ENCODE results near the gene NUP62.
A peak's percentile ranks its signal among the peaks of the same experiment; 100 is the strongest.
"Not testable (repeated sequence)": the region's sequence is repeated elsewhere in the genome, so short reads cannot be mapped to it uniquely, and the experiment has no call there.

The NUP62 gene, protein sequence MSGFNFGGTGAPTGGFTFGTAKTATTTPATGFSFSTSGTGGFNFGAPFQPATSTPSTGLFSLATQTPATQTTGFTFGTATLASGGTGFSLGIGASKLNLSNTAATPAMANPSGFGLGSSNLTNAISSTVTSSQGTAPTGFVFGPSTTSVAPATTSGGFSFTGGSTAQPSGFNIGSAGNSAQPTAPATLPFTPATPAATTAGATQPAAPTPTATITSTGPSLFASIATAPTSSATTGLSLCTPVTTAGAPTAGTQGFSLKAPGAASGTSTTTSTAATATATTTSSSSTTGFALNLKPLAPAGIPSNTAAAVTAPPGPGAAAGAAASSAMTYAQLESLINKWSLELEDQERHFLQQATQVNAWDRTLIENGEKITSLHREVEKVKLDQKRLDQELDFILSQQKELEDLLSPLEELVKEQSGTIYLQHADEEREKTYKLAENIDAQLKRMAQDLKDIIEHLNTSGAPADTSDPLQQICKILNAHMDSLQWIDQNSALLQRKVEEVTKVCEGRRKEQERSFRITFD

GRCh38 chr19:49929121-49929610 is at the start of gene NUP62, which contains the start of gene ATF5:
NUP62 (minus strand) TSS chr19:49929504; CDS start chr19:49909807, 19,697 bp downstream.
ATF5 (plus strand) TSS chr19:49929205; CDS start chr19:49930851, 1,646 bp downstream.
- peak; percentile 93 to 95 for DNase-seq
- TF ChIP-seq POLR2A (IDR thresholded peaks at IDR 0.05; ENCODE audit: low read length) (peak; percentile 86), GATA1 (IDR thresholded peaks at IDR 0.05; ENCODE audit: low read depth, low read length) (no peak)

- no peak for DNase-seq
Measured at GRCh38 chr19:49978324-49978723, 49.0 kb upstream of the NUP62 start.

GRCh38 chr19:49977881-49978280 is 48.6 kb upstream of the NUP62 start:
- DNase-seq, result no peak
- no peak for TF ChIP-seq POLR2A (IDR thresholded peaks at IDR 0.05; ENCODE audit: low read length)
- TF ChIP-seq GATA1 (IDR thresholded peaks at IDR 0.05; ENCODE audit: low read depth, low read length), result no peak

More at GRCh38 chr19:49978324-49978723, 49.0 kb upstream of the NUP62 start:
- TF ChIP-seq GATA1 (IDR thresholded peaks at IDR 0.05; ENCODE audit: low read depth, low read length) (no peak), POLR2A (IDR thresholded peaks at IDR 0.05; ENCODE audit: low read length) (no peak)

- no peak for DNase-seq
- TF ChIP-seq POLR2A (IDR thresholded peaks at IDR 0.05; ENCODE audit: low read length) (no peak), GATA1 (IDR thresholded peaks at IDR 0.05; ENCODE audit: low read depth, low read length) (no peak)
Measured at GRCh38 chr19:49977076-49977475, 47.8 kb upstream of the NUP62 start.

DNA sequence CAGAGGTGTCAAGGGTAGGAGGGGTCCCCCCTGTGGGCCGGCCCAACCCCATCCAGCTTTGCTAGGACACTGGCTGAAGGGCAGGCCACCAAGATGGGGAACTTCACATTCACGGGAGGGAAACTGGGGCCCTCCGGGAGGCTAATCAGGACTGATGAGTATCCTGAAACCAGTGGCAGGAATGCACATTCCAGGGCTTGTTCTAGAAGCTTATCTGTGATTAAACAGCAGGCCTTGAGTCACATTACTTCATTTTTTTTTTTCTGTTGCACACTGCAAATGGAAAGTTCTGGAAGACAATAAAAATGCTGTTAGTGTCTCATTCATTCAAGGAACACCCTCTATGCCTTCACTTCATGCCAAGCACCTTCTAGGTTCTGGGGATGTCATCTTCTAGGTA is 47.2 kb upstream of the NUP62 start:
- TF ChIP-seq POLR2A (IDR thresholded peaks at IDR 0.05; ENCODE audit: low read length), result no peak
- no peak for TF ChIP-seq GATA1 (IDR thresholded peaks at IDR 0.05; ENCODE audit: low read depth, low read length)
- DNase-seq, result no peak

GRCh38 chr19:49975051-49975450 is 45.7 kb upstream of the NUP62 start:
- DNase-seq, result no peak
- TF ChIP-seq POLR2A (IDR thresholded peaks at IDR 0.05; ENCODE audit: low read length) (no peak), GATA1 (IDR thresholded peaks at IDR 0.05; ENCODE audit: low read depth, low read length) (no peak)

- TF ChIP-seq POLR2A (IDR thresholded peaks at IDR 0.05; ENCODE audit: low read length) (no peak), GATA1 (IDR thresholded peaks at IDR 0.05; ENCODE audit: low read depth, low read length) (no peak)
Measured at GRCh38 chr19:49973987-49974386, 44.7 kb upstream of the NUP62 start.

DNA sequence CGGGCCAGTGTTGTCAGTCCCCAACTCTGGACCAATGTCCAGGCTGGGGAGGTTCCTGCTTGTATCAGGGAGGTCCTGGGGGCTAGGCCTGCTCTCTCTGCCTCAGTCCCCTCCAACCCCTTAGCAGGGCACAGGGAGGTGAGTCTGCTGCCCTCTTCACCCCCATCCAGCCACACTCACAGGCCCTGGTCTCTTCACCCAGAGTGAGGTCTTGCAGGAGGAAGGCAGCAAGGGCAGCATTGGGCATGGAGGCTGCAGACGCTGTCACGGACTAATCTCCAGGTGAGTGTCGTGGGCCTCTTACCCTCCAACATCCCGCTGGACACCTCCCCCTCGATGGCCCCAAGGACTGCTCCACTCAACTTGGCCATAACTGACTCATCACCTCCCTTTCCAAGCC is 43.5 kb upstream of the NUP62 start:
- DNase-seq, result no peak
- TF ChIP-seq POLR2A (IDR thresholded peaks at IDR 0.05; ENCODE audit: low read length), result no peak
- TF ChIP-seq GATA1 (IDR thresholded peaks at IDR 0.05; ENCODE audit: low read depth, low read length), result no peak

More at GRCh38 chr19:49973987-49974386, 44.7 kb upstream of the NUP62 start:
- DNase-seq, result no peak

DNA sequence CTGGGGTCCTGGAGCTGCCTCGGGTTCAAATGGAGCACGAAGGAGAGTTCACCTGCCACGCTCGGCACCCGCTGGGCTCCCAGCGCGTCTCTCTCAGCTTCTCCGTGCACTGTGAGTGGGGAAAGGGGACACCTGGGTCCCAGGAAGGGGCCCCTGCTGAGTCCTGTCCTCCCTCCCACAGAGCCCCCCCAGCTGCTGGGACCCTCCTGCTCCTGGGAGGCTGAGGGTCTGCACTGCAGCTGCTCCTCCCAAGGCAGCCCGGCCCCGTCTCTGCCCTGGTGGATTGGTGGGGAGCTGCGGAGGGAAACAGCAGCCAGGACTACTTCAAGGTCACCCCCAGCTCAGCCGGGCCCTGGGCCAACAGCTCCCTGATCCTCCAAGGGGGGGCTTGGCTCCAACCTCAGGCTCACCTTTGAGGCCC is 42.7 kb upstream of the NUP62 start:
- DNase-seq, result no peak
- TF ChIP-seq GATA1 (IDR thresholded peaks at IDR 0.05; ENCODE audit: low read depth, low read length) (no peak), POLR2A (IDR thresholded peaks at IDR 0.05; ENCODE audit: low read length) (no peak)

DNA sequence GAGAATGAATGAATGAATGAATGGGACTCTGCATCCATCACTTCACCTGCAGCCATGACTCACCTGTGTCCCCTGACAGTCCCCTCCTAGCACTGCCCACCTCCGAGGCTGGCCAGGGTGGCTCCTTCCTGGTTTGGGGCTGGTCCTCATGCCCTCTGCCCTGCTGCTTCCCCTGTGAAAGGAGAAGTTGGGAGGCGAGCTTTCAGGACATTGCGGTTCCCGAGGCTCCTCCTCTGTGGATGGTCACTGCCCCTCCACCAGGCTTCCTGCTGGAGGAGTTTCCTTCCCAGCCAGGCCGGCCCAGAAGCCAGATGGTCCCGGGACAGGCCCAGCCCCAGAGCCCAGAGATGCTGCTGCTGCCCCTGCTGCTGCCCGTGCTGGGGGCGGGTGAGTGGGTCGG is 40.1 kb upstream of the NUP62 start:
- not testable (repeated sequence) for DNase-seq

DNA sequence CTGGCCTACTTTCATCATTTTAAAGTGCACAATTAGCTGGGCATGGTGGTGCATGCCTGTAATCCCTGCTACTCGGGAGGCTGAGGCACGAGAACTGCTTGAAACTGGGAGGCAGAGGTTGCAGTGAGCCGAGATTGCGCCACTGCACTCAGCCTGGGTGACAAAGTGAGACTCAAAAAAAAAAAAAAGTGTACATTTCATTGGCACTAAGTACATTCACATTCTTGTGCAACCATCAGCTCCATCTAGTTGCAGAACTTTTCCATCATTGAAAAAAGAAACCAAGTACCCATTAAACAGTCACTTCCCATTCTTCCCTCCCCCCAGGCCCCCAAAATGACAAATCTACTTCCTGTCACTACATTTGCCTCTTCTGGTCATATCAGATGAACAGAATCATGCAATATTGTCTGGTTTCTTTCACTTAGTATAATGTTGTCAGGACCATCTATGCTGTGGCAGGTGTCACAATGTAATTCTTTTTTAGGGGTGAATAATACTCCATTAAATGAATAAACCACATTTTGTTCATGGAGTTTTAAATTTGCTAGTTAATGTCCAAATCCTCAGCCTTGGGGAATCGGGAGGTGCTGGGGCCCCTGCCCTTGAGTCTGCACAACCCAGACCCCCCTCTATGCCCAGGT is 39.1 kb upstream of the NUP62 start:
- no peak for DNase-seq

DNA sequence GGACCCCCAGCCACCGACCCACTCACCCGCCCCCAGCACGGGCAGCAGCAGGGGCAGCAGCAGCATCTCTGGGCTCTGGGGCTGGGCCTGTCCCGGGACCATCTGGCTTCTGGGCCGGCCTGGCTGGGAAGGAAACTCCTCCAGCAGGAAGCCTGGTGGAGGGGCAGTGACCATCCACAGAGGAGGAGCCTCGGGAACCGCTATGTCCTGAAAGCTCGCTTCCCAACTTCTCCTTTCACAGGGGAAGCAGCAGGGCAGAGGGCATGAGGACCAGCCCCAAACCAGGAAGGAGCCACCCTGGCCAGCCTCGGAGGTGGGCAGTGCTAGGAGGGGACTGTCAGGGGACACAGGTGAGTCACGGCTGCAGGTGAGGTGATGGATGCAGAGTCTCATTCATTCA is 31.7 kb upstream of the NUP62 start, which contains the start of gene SIGLEC11:
SIGLEC11 (minus strand) TSS at position 193 of the 400 bp plus-strand sequence; CDS start at position 102, 91 bp downstream.
- DNase-seq, result not testable (repeated sequence)

More for the DNA sequence above, 39.1 kb upstream of the NUP62 start:
- TF ChIP-seq GATA1 (IDR thresholded peaks at IDR 0.05; ENCODE audit: low read depth, low read length), result no peak
- no peak for TF ChIP-seq POLR2A (IDR thresholded peaks at IDR 0.05; ENCODE audit: low read length)

DNA sequence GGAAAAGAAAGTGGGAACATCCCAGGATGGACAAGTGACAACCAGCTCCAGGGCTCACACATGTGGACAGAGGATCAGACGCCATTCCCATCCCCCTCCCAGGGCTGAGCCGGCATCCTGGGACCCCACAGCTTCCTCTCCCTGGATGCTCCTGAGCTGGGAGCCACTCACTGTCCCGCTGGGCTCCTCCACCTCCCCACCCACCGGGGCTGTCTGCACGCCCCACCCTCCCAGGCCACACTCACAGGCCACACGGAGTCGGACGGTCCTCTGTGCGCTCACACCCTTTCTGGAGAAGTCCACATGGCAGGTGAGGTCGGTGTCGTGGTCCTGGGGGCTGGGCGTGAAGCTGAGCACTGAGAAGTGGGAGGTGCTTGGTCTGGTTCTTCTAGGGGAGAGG is 30.6 kb upstream of the NUP62 start:
- not testable (repeated sequence) for DNase-seq

DNA sequence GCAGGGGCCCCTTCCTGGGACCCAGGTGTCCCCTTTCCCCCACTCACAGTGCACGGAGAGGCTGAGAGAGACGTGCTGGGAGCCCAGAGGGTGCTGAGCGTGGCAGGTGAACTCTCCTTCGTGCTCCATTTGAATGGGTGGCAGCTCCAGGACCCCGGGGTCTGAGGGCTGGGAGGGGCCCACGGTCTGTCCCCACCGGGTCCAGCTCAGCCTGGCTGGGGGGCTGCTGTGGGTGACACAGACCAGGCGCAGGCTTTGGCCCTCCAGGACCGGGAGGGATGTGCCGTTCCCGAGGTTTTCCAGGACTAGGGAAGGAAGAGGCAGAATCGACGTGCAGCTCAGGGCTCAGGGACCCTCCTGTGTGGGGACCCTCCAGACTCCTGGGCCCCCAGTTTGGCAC is 29.3 kb upstream of the NUP62 start:
- not testable (repeated sequence) for DNase-seq

- not testable (repeated sequence) for DNase-seq
Measured at GRCh38 chr19:49958144-49958543, 28.8 kb upstream of the NUP62 start.
